ENCODE measurements around the gene CMTM4. TPM values are rescaled to one million over a fixed set of nuclear protein-coding genes. Genes with fewer than 3 reads are reported as not detected.

The CMTM4 gene
- total and polyA plus RNA-seq, 2 of the 4 experiments (the other 2 are of a cell fraction): 9.0 to 14.5 TPM

DNA sequence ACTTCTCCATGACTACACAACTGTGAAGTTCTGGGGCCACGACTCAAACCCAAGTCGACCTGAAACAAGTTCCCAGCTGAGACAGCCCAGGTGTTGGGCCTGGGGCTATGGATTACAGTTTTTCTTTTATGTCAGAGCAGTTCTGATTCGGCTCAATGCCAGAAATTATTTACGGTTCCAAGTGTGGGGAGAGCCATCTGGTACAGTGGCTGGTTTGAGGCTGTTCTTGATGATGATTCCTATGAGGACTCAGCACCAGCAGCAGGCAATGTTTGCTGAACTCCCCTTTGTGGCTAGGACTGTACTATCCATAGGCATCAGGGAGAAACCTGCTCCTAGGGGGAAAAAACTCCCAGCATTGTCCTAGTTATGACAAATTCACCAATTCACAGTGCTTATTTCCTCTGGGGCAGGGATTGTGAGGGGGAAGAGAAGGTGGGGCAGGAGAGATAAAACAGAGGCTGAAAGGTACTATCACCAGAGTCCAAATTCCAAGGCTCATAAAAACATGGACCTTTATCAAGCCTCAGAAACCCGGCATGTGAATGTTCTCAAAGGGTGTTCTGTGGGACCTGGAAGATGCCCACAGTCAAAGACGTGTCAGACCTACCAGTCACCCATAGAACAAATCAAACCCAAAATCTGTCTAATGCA lies 18.2 kb upstream of the CMTM4 start:
- no peak overlapping the region for H3K27ac ChIP-seq (ENCODE audit: insufficient read depth, low read length)
- no peak overlapping the region for H2AK9ac ChIP-seq (replicated peaks; ENCODE audit: low read depth, low read length, poor library complexity)
- H3K27me3 ChIP-seq (ENCODE audit: control insufficient read depth, insufficient read depth, low read length): no peaks in the 10 kb centered on the region
- no peak overlapping the region for H2BK5ac ChIP-seq (ENCODE audit: low read depth, low read length, poor library complexity, severe bottlenecking)
- H3K9me3 ChIP-seq (ENCODE audit: control insufficient read depth, insufficient read depth, low read length): peaks cover 5% of the 10 kb centered on the region
- no peak overlapping the region for H4K5ac ChIP-seq (ENCODE audit: low read depth, low read length)
- H3K9ac ChIP-seq (ENCODE audit: low read depth, low read length): no peak overlapping the region
- no peak overlapping the region for H4K91ac ChIP-seq (ENCODE audit: insufficient read depth, low read depth, low read length)
- no peak overlapping the region for H2AK5ac ChIP-seq (ENCODE audit: low read depth, low read length)
- peaks cover 5% of the 10 kb centered on the region for H3K4me1 ChIP-seq (ENCODE audit: control insufficient read depth, insufficient read depth, low read length)
- 0 out of 2 replicates have a peak, but pooled peaks cover 4% of the 10 kb centered on the region for H3K36me3 ChIP-seq (ENCODE audit: control insufficient read depth, insufficient read depth, low read length)
- H4K20me1 ChIP-seq (ENCODE audit: insufficient read depth, low read length): peaks cover 3% of the 10 kb centered on the region; the same call in 1 of the 2 replicates
- dilution Hi-C loops (cut with HindIII; ENCODE audit: low sequenced_read_pairs, unreplicated experiment): no loop called here
- H2BK20ac ChIP-seq (ENCODE audit: low read depth, low read length): no peak overlapping the region
- no peak overlapping the region for H3K18ac ChIP-seq (ENCODE audit: low read depth, low read length)
- DNase-seq (no peak), ATAC-seq (ENCODE audit: low read depth) (no peak)
- no peak overlapping the region for H3K4me3 ChIP-seq (ENCODE audit: insufficient read depth, low read depth, low read length)
- H2AFZ ChIP-seq (replicated peaks; ENCODE audit: low read length, poor library complexity): no peak overlapping the region
- in situ Hi-C loops (cut with MboI; ENCODE audit: low sequenced_read_pairs): no loop called here
- WGBS, 2 experiments (ENCODE audit: extremely low coverage in 2 of 2, insufficient read length in 1 of 2): no CpG with 5 or more reads among the region's 6 CpGs
- no peak overlapping the region for H3K56ac ChIP-seq (ENCODE audit: extremely low read depth, insufficient read depth, low read length)
- TF ChIP-seq RAD21 (IDR thresholded peaks at IDR 0.05; ENCODE audit: low read length) (no peak), CHD1 (IDR thresholded peaks at IDR 0.05; ENCODE audit: low read depth, low read length) (no peak), MXI1 (IDR thresholded peaks at IDR 0.05; ENCODE audit: borderline replicate concordance, low read depth, low read length) (no peak), SMC3 (IDR thresholded peaks at IDR 0.05; ENCODE audit: low read depth, low read length) (no peak)
- TF ChIP-seq, protein P1, sequence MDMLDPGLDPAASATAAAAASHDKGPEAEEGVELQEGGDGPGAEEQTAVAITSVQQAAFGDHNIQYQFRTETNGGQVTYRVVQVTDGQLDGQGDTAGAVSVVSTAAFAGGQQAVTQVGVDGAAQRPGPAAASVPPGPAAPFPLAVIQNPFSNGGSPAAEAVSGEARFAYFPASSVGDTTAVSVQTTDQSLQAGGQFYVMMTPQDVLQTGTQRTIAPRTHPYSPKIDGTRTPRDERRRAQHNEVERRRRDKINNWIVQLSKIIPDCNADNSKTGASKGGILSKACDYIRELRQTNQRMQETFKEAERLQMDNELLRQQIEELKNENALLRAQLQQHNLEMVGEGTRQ (IDR thresholded peaks at IDR 0.05; ENCODE audit: low read depth, low read length): no peak
- TF ChIP-seq, protein P2, sequence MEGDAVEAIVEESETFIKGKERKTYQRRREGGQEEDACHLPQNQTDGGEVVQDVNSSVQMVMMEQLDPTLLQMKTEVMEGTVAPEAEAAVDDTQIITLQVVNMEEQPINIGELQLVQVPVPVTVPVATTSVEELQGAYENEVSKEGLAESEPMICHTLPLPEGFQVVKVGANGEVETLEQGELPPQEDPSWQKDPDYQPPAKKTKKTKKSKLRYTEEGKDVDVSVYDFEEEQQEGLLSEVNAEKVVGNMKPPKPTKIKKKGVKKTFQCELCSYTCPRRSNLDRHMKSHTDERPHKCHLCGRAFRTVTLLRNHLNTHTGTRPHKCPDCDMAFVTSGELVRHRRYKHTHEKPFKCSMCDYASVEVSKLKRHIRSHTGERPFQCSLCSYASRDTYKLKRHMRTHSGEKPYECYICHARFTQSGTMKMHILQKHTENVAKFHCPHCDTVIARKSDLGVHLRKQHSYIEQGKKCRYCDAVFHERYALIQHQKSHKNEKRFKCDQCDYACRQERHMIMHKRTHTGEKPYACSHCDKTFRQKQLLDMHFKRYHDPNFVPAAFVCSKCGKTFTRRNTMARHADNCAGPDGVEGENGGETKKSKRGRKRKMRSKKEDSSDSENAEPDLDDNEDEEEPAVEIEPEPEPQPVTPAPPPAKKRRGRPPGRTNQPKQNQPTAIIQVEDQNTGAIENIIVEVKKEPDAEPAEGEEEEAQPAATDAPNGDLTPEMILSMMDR (conservative IDR thresholded peaks at IDR 0.05; ENCODE audit: low read depth, low read length): no peak
- peak overlapping the region; percentile 59; the same call in 1 of the 2 replicates for H3K23ac ChIP-seq (ENCODE audit: low read depth, low read length)
- no peak overlapping the region; the same call in 1 of the 2 replicates for H2BK120ac ChIP-seq (ENCODE audit: low read depth, low read length)
- H3K14ac ChIP-seq (replicated peaks; ENCODE audit: low read depth, low read length): no peak overlapping the region
- peaks cover 6% of the 10 kb centered on the region for H3K9me1 ChIP-seq (ENCODE audit: insufficient read depth, low read length)
- no TSS peak for BruUV-seq (replicated peaks)
- H2BK15ac ChIP-seq (ENCODE audit: low read depth, low read length): no peak overlapping the region
- intact Hi-C loops (cut with micrococcal nuclease): no loop called here
- peaks cover 0 to 2% of the 10 kb centered on the region in 2 experiments; a peak in 1 of 4 replicates for H3K79me1 ChIP-seq (ENCODE audit: low read depth in 1 of 2, low read length in 2 of 2)
- CTCF ChIA-PET: interaction anchor here (1.1 kb wide), 1 partner anchor 25 kb away, joined by 3 read pairs; no protein-coding TSS in a partner anchor
- no peak overlapping the region for H4K8ac ChIP-seq (ENCODE audit: low read depth in 2 of 2, low read length in 2 of 2)
- H3K4ac ChIP-seq (ENCODE audit: low read depth, low read length): no peak overlapping the region
- no peak overlapping the region for H3K4me2 ChIP-seq (ENCODE audit: low read depth, low read length)
- POLR2A ChIA-PET (ENCODE audit: unreplicated experiment): no interaction called here

Data from IMR-90 (cell line).